ENCODE data around the gene DRD1. TPM values are rescaled to one million over a fixed set of nuclear protein-coding genes. Genes with fewer than 3 reads are reported as not detected.

Gene DRD1
- polyA plus RNA-seq, 1 of the 3 experiments (the other 2 are of a cell fraction), result not detected

GRCh38 chr5:175468892-175469291, 24.9 kb upstream of the DRD1 start:
- H3K4me1 ChIP-seq (ENCODE audit: control insufficient read depth in 1 of 2, insufficient read depth in 2 of 2, low read depth in 1 of 2, low read length in 1 of 2), result no peaks in the 10 kb centered on the region; a peak in 1 of 4 replicates
- no peaks in the 10 kb centered on the region for H4K20me1 ChIP-seq (ENCODE audit: insufficient read depth)
- no peaks in the 10 kb centered on the region; the same call in 1 of the 2 replicates for H3K27me3 ChIP-seq (ENCODE audit: insufficient read depth)
- no peak overlapping the region for H3K9ac ChIP-seq
- H3F3A ChIP-seq (replicated peaks; ENCODE audit: insufficient read depth), result no peaks in the 10 kb centered on the region
- no peaks in the 10 kb centered on the region for H3K9me3 ChIP-seq
- CTCF ChIA-PET, result no interaction called here
- H3K4me2 ChIP-seq, result no peak overlapping the region
- 70% methylated on average over 1 of the region's 1 CpG for WGBS (ENCODE audit: low lambda C conversion rate)
- H3K9me2 ChIP-seq, result no peaks in the 10 kb centered on the region
- no peak overlapping the region for H3K4me3 ChIP-seq (ENCODE audit: low read depth in 2 of 2, low read length in 1 of 2)
- H3K27ac ChIP-seq (ENCODE audit: low read depth in 2 of 2, low read length in 1 of 2), result no peak overlapping the region
- H3K36me3 ChIP-seq (replicated peaks in 1 of 2; ENCODE audit: control insufficient read depth in 1 of 2, insufficient read depth in 2 of 2, low read length in 1 of 2), result no peaks in the 10 kb centered on the region
- H2AFZ ChIP-seq (ENCODE audit: low read depth), result no peak overlapping the region
- POLR2A ChIA-PET, result no interaction called here
- DNase-seq, result no peak
- no peaks in the 10 kb centered on the region for H3K79me2 ChIP-seq (ENCODE audit: insufficient read depth)
- no peak for TF ChIP-seq POLR2AphosphoS5 (IDR thresholded peaks at IDR 0.05; ENCODE audit: low read depth, low read length)
- TF ChIP-seq REST (IDR thresholded peaks at IDR 0.05; ENCODE audit: low read depth, low read length), result no peak
- no peak for TF ChIP-seq TAF1 (IDR thresholded peaks at IDR 0.05; ENCODE audit: borderline replicate concordance, low read depth, low read length)
- TF ChIP-seq TCF12 (IDR thresholded peaks at IDR 0.05), result no peak
- TF ChIP-seq MXI1 (IDR thresholded peaks at IDR 0.05; ENCODE audit: low read depth, low read length), result no peak
- TF ChIP-seq RCOR1 (IDR thresholded peaks at IDR 0.05; ENCODE audit: low read length), result no peak
- TF ChIP-seq ZBTB33 (IDR thresholded peaks at IDR 0.05; ENCODE audit: borderline replicate concordance, low read depth), result no peak
- TF ChIP-seq PBX3 (IDR thresholded peaks at IDR 0.05), result no peak
- no peak for TF ChIP-seq RXRA (IDR thresholded peaks at IDR 0.05; ENCODE audit: borderline replicate concordance, low read depth)
- no peak for TF ChIP-seq CHD2 (IDR thresholded peaks at IDR 0.05; ENCODE audit: low read length, partially characterized antibody)
- TF ChIP-seq, protein P1, sequence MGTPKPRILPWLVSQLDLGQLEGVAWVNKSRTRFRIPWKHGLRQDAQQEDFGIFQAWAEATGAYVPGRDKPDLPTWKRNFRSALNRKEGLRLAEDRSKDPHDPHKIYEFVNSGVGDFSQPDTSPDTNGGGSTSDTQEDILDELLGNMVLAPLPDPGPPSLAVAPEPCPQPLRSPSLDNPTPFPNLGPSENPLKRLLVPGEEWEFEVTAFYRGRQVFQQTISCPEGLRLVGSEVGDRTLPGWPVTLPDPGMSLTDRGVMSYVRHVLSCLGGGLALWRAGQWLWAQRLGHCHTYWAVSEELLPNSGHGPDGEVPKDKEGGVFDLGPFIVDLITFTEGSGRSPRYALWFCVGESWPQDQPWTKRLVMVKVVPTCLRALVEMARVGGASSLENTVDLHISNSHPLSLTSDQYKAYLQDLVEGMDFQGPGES (IDR thresholded peaks at IDR 0.05; ENCODE audit: low read depth, low read length), result no peak
- no peak for TF ChIP-seq MEF2A (IDR thresholded peaks at IDR 0.05; ENCODE audit: borderline replicate concordance, low read depth)
- TF ChIP-seq NFIC (IDR thresholded peaks at IDR 0.05; ENCODE audit: borderline replicate concordance), result no peak
- TF ChIP-seq FOSL2 (IDR thresholded peaks at IDR 0.05; ENCODE audit: borderline replicate concordance, low read depth), result no peak

All from SK-N-SH (cell line).